AG09319 (cell line): ENCODE data around the gene FRMD3.

ENCODE experiments used
- DNase-seq: peaks from one replicate; pipeline ENCODE4 v3.0.0-alpha.2; 2010; ENCODE audit warnings: low read depth; ENCODE audit errors: extremely low read depth
- TF ChIP-seq, protein P1 (sequence below): IDR thresholded peaks from 2 replicates; pipeline ENCODE4 v1.5.1; 2011; ENCODE audit warnings: low read depth, mild to moderate bottlenecking, inconsistent platforms, low read length, moderate library complexity

Gene FRMD3

GRCh38 chr9:83432877-83433550 is 105.2 kb downstream of the FRMD3 start:
- TF ChIP-seq, protein P1, sequence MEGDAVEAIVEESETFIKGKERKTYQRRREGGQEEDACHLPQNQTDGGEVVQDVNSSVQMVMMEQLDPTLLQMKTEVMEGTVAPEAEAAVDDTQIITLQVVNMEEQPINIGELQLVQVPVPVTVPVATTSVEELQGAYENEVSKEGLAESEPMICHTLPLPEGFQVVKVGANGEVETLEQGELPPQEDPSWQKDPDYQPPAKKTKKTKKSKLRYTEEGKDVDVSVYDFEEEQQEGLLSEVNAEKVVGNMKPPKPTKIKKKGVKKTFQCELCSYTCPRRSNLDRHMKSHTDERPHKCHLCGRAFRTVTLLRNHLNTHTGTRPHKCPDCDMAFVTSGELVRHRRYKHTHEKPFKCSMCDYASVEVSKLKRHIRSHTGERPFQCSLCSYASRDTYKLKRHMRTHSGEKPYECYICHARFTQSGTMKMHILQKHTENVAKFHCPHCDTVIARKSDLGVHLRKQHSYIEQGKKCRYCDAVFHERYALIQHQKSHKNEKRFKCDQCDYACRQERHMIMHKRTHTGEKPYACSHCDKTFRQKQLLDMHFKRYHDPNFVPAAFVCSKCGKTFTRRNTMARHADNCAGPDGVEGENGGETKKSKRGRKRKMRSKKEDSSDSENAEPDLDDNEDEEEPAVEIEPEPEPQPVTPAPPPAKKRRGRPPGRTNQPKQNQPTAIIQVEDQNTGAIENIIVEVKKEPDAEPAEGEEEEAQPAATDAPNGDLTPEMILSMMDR, result no peak
- no peak for DNase-seq

DNA sequence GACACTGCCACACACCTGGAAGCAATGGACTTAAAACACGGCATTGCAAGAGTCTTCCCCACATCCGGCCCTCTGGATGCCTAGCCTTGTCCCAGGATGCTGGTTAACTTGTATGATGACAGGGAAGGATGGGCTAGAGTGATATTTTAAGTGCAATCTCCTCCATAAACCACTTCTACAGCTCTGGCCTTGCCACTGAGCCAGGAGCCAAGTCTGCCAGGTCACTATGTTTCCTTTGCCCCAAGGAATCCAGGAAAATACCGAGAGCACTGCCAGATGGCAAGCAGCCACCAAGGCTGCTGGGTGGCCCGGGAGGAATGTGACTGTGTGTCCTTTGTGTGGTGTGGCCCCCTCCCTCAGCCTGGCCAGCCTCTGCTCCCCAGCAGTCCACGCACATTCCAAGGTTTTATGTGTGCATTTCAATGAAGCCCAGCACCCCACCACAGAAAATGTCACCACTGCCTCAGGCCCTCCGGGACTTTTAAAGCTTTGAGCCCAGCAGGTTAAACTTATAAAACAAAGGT is 106.0 kb downstream of the FRMD3 start:
- DNase-seq, result no peak
- TF ChIP-seq, protein P1, result no peak

GRCh38 chr9:83431101-83432060 is 106.8 kb downstream of the FRMD3 start:
- DNase-seq, result no peak
- TF ChIP-seq, protein P1, result no peak

DNA sequence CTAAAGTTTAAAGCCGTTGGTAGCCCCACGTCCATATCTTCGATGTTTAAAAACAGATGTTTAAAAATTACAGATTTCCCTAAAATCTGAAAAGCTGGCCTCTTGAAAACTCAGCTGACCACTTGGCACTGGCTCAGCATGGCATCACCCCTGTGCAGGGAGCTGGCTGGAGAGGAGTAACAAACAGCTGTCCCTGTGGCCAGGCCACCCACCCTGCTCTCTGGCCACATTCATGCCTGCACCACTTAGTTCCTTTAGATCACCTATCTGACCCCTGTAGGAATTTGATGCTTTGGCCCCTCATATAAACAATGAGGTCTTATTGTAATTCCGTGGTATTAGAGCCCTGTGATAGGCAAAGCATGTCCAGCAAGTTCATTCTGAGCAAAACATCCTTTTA is 107.5 kb downstream of the FRMD3 start:
- DNase-seq, result no peak
- TF ChIP-seq, protein P1, result no peak

- no peak for DNase-seq
- TF ChIP-seq, protein P1, result no peak
Observed at GRCh38 chr9:83429229-83429628, 109.0 kb downstream of the FRMD3 start.

GRCh38 chr9:83425240-83425639 is 113.0 kb downstream of the FRMD3 start:
- TF ChIP-seq, protein P1, result no peak

DNA sequence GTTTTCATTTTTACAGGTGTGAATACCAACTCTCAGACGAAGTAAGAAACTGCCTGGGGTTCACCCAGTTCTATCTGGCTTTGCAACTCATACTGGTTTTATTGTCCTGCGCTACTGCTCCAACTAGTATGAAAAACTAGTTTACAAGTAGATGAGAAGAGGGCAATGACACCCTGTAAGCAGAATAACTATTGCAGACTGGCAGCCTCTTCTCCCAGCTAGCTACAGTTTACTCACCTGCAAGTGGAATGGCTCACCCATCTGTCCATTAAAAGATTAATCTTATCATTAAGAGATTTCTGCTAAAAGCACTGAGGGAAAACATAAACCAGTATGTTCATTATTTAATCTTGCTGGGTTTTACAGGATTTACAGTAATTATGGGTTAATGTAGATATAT is 113.4 kb downstream of the FRMD3 start:
- TF ChIP-seq, protein P1, result no peak
- DNase-seq, result no peak

More at GRCh38 chr9:83425240-83425639, 113.0 kb downstream of the FRMD3 start:
- no peak for DNase-seq
